Non-pigmented ciliary epithelial cell (primary cell): ENCODE measurements around the gene FYB1.
A peak's percentile ranks its signal among the peaks of the same experiment; 100 is the strongest.
"Not testable (repeated sequence)": the region's sequence is repeated elsewhere in the genome, so short reads cannot be mapped to it uniquely, and the experiment has no call there.

Source experiments
- DNase-seq: peaks from one replicate; pipeline ENCODE4 v3.0.0-alpha.2; 2010; ENCODE audit warnings: low read depth

FYB1 gene

GRCh38 chr5:39219437-39219836 is at the start of gene FYB1:
Gene FYB1, minus strand, starts transcription at chr5:39219563. Its CDS starts 16,603 bp downstream, at chr5:39202960.
- DNase-seq = no peak

DNA sequence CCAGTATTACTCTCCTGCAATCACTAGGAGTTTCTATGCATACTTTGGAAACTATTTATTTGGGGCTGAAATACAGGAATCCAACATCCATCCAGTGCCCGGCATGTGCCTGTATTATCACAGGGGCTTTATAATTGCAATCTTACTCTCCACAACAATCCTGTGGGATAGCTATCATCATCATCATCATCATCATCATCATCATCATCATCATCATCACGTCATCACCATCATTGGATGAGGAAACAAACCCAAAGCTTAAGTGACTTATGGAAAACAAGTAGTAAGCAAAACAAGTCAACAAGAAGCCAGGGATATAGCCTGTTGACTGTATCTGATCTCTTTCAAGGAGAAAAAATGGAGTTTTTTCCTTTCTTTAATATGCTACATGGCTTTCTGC is 47.8 kb upstream of the FYB1 start:
- no peak for DNase-seq

DNA sequence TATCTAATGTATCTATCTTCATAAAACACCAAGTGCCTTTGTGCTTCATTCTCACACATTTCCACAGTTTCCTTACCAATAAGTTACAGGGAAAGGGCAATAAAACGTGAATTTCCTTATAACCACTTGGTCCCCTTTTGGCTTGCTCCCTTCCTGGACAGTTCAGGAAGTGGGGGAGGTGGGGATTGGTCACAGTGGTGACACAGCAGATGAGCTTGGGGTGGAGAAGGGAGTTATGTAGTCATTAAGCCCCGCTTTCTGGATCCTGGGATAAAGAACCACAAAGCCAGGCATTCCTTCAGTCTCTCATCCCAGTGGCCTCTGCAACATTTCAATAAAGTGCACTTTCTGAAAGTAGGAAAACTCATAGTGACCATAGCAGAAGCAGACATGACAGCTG is 47.1 kb upstream of the FYB1 start:
- DNase-seq = no peak

GRCh38 chr5:39264528-39264927 is 45.2 kb upstream of the FYB1 start:
- no peak for DNase-seq

GRCh38 chr5:39262981-39263380 is 43.6 kb upstream of the FYB1 start:
- no peak for DNase-seq

DNA sequence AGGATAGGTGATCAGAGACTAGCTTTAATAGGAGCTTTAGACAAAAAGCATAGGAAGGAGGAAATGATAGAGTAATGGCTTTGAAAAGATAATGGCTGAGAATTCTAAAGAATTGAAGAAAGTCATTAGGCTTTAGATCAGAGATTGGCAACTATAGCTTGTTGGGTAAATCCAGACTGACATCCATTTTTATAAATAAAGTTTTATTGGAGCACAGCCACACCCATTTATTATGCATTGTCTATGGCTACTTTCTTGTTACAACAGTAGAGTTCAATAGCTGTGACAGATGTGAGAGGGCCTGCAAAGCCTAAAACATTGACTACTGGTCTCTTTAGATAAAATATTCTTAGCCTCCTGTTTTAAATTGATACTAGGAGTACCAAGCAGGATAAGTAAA is 40.7 kb upstream of the FYB1 start:
- no peak for DNase-seq

DNA sequence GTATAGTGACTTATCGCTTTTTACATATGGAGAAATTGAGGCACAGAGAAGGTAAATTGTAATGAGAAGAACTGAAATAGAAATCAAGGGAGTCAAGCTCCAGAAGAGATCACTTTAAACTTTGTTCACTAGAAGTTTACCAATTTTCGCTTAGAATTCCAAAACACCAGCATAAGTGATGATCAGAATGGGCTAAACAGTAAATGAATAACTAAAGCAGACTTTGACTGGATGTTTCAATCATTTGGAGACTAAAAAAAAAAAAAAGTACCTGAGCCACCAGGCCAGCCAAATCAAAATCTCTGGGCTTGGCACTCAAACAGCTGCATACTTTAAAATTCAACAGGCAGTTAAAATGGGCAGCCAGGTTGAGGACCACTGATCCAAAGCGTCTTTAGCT is 38.2 kb upstream of the FYB1 start:
- DNase-seq = no peak

DNA sequence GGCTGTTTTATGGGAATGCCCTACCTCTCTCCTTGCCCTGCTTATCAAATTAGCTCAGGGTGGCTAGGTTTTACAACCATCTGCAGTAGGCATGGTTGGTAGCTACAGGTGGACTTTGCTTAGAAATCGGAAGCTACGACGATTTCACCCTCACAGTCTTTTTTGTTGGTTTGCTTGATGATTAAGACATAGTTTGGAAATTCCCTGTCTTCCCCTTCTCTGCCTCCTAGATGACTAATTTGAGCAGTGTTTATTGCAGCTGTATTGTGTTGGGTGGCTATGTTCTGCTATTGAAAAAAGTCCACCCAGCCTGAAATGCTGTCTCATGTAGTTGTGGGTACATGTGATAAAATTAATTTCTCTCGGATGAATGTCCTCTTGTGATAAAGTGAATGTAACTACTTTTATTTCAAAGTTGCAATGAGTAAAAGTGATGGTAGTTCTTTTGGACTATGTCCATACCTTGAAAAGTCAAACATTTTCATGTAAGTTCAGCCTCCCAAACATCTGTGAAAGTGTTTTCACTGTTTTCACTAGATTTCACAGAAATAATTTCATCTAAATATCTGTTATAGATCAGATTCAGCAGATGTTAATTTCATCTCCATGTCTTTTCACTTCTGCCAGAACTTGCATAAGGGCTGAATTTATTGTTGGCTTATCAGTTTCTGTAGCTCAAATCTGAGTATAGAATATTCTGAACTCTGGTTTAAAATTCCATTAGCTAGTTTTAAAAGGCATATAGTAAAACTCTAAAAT is 37.3 kb upstream of the FYB1 start:
- DNase-seq = peak; percentile 70

DNA sequence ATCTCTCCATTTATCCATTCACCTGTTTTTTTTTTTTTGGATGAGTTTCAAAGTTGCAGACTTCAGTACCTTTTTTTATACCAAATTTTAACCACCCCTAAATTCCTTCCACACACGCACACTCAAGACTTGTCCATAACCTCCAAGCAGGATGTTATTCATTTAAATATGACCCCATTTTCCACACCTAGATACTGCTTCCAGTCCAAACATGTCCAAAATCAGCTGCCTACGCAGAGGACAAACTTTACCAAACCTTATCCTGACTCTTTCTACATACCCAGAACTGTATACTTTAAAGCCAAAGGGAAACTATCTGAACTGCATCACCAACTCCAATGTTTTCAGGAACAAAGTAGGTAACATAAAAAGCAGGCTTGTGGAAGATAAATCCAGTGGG is 36.0 kb upstream of the FYB1 start:
- DNase-seq = no peak

DNA sequence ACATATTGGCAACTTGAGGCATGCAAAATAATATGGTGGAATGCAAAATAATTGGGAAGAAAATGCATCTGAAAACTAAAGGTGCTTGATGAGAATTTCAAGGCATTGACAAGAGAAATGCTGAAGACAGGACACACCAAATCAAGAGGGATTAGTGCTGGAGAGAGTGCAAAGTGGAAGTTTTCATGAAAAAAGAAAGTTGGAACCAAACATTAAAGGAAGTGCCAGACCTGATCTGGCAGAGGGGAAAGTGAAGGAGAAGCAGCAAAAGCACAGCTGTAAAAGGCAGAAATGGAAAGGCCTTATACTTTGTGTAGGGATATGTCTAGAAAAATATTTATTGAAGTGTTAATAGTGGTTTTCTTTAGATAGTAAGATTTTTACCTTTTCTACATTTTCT is 35.3 kb upstream of the FYB1 start:
- no peak for DNase-seq

DNA sequence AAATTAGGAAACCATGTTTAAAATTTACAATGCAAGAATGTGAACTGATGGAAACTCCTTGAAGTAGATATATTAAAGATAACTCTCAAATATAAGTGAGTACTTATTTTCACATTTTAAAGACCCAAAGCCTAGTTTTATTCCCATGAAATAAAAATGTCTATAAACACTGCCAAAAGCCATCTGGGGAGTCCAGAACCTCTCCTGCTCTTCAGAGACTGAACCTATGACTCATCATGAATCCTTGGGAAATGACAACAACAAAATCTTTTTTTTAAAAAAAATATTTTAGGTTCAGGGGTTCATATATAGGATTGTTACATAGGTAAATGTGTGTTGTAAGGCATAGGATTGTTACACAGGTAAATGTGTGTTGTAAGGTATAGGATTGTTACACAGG is 33.8 kb upstream of the FYB1 start:
- DNase-seq = no peak

GRCh38 chr5:39249564-39250274 is 30.4 kb upstream of the FYB1 start:
- DNase-seq = no peak

GRCh38 chr5:39249069-39249468 is 29.7 kb upstream of the FYB1 start:
- no peak for DNase-seq

GRCh38 chr5:39240750-39241149 is 21.4 kb upstream of the FYB1 start:
- no peak for DNase-seq

DNA sequence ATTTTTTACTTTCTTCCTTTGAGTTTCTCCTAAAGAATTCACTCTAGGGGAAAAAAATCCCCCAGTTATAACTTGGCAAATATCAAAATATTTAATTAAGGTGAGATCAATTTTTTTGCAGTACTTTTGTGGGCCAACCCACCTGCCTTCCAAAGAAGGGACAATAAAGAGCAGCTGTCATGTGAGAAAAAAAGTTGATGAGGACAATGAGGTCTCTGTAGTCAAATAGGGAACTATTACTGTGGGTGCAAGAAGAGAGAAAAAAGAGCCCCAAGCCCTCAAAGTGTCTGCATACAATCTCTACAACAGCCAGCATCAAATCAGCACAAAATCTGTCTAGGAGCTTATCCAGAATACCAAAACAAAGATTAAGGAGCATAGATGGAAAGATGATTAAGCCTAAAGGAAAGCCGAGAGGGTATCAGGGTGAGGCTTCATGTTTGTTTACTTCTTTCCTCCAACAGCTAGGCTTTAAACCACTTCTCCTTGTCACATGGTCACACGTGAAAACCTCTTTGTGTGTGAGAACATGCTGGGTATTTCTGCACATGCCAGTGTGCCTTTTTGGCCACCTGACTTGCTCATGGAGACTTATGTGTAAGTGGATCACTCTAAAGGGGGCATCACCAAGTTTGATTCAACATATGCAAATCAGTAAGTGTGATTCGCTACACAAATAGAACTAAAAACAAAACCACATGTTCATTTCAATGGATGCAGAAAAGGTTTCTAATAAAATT is 19.2 kb upstream of the FYB1 start:
- no peak for DNase-seq

DNA sequence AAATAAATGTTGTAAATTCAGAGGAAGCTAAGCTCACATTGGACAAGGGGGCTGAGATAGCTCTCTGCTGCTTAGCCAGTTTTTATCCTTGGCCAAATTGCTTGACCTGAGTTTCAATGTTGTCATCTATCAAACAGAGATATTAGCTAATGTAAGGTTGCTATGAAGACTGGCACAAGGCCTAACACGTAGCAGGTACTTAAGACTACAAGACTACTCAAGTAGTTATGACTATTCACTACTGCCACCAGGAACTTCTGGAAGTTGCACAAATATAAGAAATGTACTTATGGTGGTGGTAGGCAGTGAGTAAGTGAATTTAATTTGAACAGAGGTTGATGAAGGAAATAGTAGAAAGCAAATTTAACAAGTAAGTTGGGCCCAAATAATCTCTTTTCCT is 17.4 kb upstream of the FYB1 start:
- DNase-seq = no peak

DNA sequence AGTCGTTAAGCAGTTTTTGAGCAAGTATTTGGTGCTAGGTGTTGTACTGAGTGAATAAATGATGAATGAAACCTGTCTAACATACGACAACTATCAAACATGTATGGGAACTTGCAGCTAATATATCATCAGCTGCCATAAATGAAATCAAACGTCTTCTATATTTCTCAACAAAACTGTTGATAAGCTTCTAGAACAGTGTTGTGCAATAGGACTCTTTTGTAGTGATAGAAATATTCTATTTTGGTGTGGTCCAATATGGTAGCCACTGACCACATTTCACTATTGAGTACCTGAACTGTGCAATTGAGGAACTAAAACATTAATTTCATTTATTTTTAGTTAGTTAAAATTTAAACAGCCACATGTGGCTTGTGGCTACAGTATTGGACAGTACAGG is 16.3 kb upstream of the FYB1 start:
- DNase-seq = no peak

- not testable (repeated sequence) for DNase-seq
These were observed 15.1 kb upstream of the FYB1 start for GRCh38 chr5:39234494-39234893.

DNA sequence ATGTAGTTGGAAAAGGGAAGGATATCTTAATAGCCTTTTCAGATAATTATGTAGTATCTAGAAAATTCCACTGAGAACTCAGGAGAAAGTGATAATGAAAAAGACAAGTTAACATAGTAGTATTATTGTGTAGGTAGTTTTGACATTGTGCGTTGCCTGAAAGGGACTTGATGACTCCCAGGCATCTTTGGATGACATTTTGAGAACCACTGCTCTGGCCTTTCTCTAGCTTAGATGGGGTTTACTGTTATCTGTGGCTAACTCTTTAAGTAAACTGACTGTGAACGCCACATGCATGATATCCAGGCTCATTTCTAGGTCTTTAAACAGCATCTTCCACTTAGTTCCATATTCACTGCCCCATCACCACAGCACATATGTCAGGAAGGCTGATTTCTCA is 14.4 kb upstream of the FYB1 start:
- no peak for DNase-seq

DNA sequence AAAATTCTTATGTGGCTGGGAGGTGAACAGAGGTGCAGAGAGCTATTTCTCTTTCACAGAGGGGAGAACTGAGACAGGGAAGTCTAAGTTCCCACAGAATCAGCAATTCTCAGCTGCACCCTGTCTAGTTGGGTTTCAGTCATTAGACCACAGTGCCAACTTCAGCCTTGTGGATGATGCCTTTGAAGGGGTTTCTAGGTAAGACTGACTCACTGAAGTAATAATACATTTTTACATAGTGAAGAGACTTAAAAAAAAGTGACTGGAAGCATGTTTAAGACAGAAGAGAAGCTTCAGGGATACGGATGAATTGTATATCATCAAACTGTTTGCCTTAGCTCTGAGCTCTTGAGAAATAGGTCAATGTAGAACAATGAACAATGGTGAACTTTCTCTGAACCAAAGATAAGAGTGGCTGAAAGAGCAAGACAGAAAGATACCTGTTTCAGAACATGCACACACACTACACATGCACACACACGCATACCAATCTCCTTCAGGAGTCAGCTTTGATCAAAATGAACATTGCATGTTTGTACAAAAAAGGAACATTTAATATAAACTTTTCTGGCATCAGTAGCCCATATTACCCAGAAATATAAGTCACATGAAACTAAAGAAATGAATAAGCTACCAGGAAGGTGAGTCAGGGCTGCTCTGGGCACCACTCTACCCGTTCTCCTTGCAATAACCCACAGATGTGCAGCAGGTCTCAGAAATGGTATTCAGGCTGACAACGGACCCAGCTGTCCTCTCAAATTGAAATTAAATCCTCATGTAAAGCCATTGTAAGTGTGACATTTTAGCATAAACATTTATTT is 12.6 kb upstream of the FYB1 start:
- no peak for DNase-seq

DNA sequence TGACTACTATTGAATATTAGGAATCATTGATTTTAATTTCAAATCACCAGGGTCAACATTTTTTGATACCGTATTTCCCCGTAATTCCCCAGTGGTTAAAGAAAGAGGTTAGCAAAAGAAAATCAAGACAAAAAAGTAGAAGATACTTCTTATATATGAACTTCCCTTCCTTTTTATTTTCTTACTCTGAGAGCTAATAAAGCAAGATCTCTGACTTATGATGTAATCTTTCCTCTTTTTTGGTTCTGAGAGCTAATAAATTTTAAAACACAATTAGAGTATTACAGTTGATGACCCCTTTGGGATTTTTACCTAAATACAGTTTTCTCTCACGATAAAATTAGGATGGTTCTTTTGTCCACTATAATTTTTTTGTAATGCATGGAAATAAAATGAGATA is 9.2 kb upstream of the FYB1 start:
- DNase-seq = no peak

- no peak for DNase-seq
These were observed 7.2 kb upstream of the FYB1 start for GRCh38 chr5:39226558-39226957.
